Measurements from ENCODE around the gene GDF7. TPM values are rescaled to one million over a fixed set of nuclear protein-coding genes. Genes with fewer than 3 reads are reported as not detected.

The GDF7 gene
- total and polyA plus RNA-seq, 10 of the 15 experiments (the other 5 are each of a cell fraction or from before 2014, with no cell fraction given), result 0.02 to 0.11 (median 0.04) TPM; not detected in 1

- ChIA-PET SMC1A (ENCODE audit: uncharacterized antibody, unreplicated experiment) (interaction anchor here (0.8 to 2.1 kb wide), 7 partner anchors 16 to 283 kb away, joined by 3 to 10 read pairs (median 3); partner anchors contain the start of gene RHOB), CTCF (interaction anchor here (0.6 to 7.9 kb wide), 5 partner anchors 11 to 200 kb away, joined by 3 to 119 read pairs (median 6); partner anchors contain the start of gene RHOB), RAD21 (ENCODE audit: unreplicated experiment) (interaction anchor here (1.1 to 6.3 kb wide), 2 partner anchors 19 to 186 kb away, joined by 4 to 107 read pairs; partner anchors contain the start of genes HS1BP3 and RHOB), POLR2A (interaction anchor here (0.5 to 2.0 kb wide), 3 partner anchors 18 to 188 kb away, joined by 3 to 5 read pairs (median 3); partner anchors contain the start of gene RHOB)
- H3K9me3 ChIP-seq (replicated peaks; ENCODE audit: control insufficient read depth, insufficient read depth, low read length), result no peaks in the 10 kb centered on the region
- H3K4me3 ChIP-seq, result no peak overlapping the region
- H3K4me2 ChIP-seq (ENCODE audit: control insufficient read depth, insufficient read depth), result no peak overlapping the region
- H3K9ac ChIP-seq (ENCODE audit: control insufficient read depth, insufficient read depth, low read length), result no peak overlapping the region
- H3K4me1 ChIP-seq (ENCODE audit: control insufficient read depth, insufficient read depth, low read length), result peaks cover 17% of the 10 kb centered on the region
- intact Hi-C loops (cut with micrococcal nuclease; ENCODE audit: unreplicated experiment) (no loop called here), in situ Hi-C loops (cut with MboI) (no loop called here)
- FAIRE-seq (no peak), DNase-seq (ENCODE audit: low read depth, low spot score) (no peak), ATAC-seq (no peak)
- no peak overlapping the region for H2AFZ ChIP-seq (ENCODE audit: control insufficient read depth, low read depth, low read length)
- no peaks in the 10 kb centered on the region for H3K36me3 ChIP-seq (ENCODE audit: control insufficient read depth in 2 of 2, insufficient read depth in 2 of 2, low read length in 1 of 2)
- TF ChIP-seq NR2C2 (IDR thresholded peaks at IDR 0.05; ENCODE audit: borderline replicate concordance, control insufficient read depth, insufficient read length, low read depth) (no peak), RB1 (IDR thresholded peaks at IDR 0.05; ENCODE audit: borderline replicate concordance) (no peak), RBBP5 (conservative IDR thresholded peaks at IDR 0.05) (no peak), POU2F2 (IDR thresholded peaks at IDR 0.05; ENCODE audit: borderline replicate concordance, low read depth, low read length) (no peak), E4F1 (IDR thresholded peaks at IDR 0.05; ENCODE audit: borderline replicate concordance, partially characterized antibody) (no peak), SMAD1 (IDR thresholded peaks at IDR 0.05; ENCODE audit: low read depth, partially characterized antibody) (no peak), TAF1 (IDR thresholded peaks at IDR 0.05; ENCODE audit: borderline replicate concordance, low read depth, low read length) (no peak), CHD4 (IDR thresholded peaks at IDR 0.05) (no peak), RELA (IDR thresholded peaks at IDR 0.05; ENCODE audit: borderline replicate concordance, partially characterized antibody) (no peak), ATF2 (IDR thresholded peaks at IDR 0.05; ENCODE audit: low read length) (no peak), JUNB (IDR thresholded peaks at IDR 0.05) (no peak), HDAC6 (IDR thresholded peaks at IDR 0.05; ENCODE audit: unreplicated experiment) (no peak), KLF5 (IDR thresholded peaks at IDR 0.05; ENCODE audit: partially characterized antibody) (no peak), MEF2B (IDR thresholded peaks at IDR 0.05; ENCODE audit: partially characterized antibody, poor library complexity, severe bottlenecking) (no peak), FOXK2 (IDR thresholded peaks at IDR 0.05) (no peak)
- H3K27me3 ChIP-seq (replicated peaks in 1 of 2; ENCODE audit: control insufficient read depth in 2 of 2, insufficient read depth in 2 of 2, low read length in 1 of 2), result no peaks in the 10 kb centered on the region
- H4K20me1 ChIP-seq (ENCODE audit: control insufficient read depth, insufficient read depth), result no peaks in the 10 kb centered on the region
- 68% methylated on average over 6 of the region's 6 CpGs for WGBS (ENCODE audit: insufficient coverage, insufficient replicate concordance, low lambda C conversion rate, missing lambda C conversion rate)
- no TSS peak for BruUV-seq (replicated peaks)
- no peak overlapping the region for H3K27ac ChIP-seq (ENCODE audit: control insufficient read depth, insufficient read depth)
- no peaks in the 10 kb centered on the region for H3K79me2 ChIP-seq (ENCODE audit: control insufficient read depth, insufficient read depth, low read length)
Observed at GRCh38 chr2:20631617-20632307, 35.2 kb upstream of the GDF7 start.
